Fibroblast of villous mesenchyme (primary cell): ENCODE data around the gene PLCB2. TPM values are rescaled to one million over a fixed set of nuclear protein-coding genes. Genes with fewer than 3 reads are reported as not detected.

Source experiments
- DNase-seq: peaks from one replicate; pipeline ENCODE4 v3.0.0-alpha.2; 2010; ENCODE audit warnings: low read depth
- H3K4me3 ChIP-seq: 2 replicates; pipeline ENCODE4 v1.5.1; 2011; ENCODE audit warnings: low read depth, mild to moderate bottlenecking, low read length
- CTCF ChIP-seq: IDR thresholded peaks from 2 replicates; pipeline ENCODE4 v1.5.1; 2012; ENCODE audit warnings: low read depth, mild to moderate bottlenecking, low read length; ENCODE audit not compliant: insufficient read depth
- total RNA-seq: library from RNA; depleted of rRNA; stranded (reverse); fragments of >200 nt; gene quantifications from 2 replicates; pipeline ENCODE4 v1.2.3, GENCODE V29; 2012

Gene PLCB2
- total RNA-seq, 1 donor: 0.43 TPM

GRCh38 chr15:40297356-40297755, 10.4 kb downstream of the PLCB2 start:
- H3K4me3 ChIP-seq: no peak overlapping the region
- TF ChIP-seq CTCF: no peak
- no peak for DNase-seq

- H3K4me3 ChIP-seq: no peak overlapping the region
- no peak for TF ChIP-seq CTCF
- no peak for DNase-seq
These were observed 11.0 kb downstream of the PLCB2 start for GRCh38 chr15:40296561-40297230.

GRCh38 chr15:40295877-40296560, 11.7 kb downstream of the PLCB2 start:
- no peak for DNase-seq
- no peak overlapping the region for H3K4me3 ChIP-seq
- TF ChIP-seq CTCF: no peak

- no peak overlapping the region for H3K4me3 ChIP-seq
- no peak for TF ChIP-seq CTCF
- no peak for DNase-seq
These were observed 12.4 kb downstream of the PLCB2 start for GRCh38 chr15:40295297-40295696.

- no peak for TF ChIP-seq CTCF
- no peak for DNase-seq
- no peak overlapping the region for H3K4me3 ChIP-seq
These were observed 13.5 kb downstream of the PLCB2 start for GRCh38 chr15:40293905-40294895.

- DNase-seq: no peak
- TF ChIP-seq CTCF: no peak
- H3K4me3 ChIP-seq: no peak overlapping the region
These were observed 14.7 kb downstream of the PLCB2 start for GRCh38 chr15:40293006-40293405.
